Kidney (tissue), 14 donors: ENCODE results near the gene PML. TPM values are rescaled to one million over a fixed set of nuclear protein-coding genes. Genes with fewer than 3 reads are reported as not detected.

Experiments used
- DNase-seq, 5 donors: peaks; one replicate each; pipeline ENCODE4 v3.0.0-alpha.2; 2013 to 2020
- FAIRE-seq: peaks from 2 replicates; lab custom pipeline; 2012; peaks lifted over from hg19 to GRCh38; lab: Jason Lieb, UNC
- H3K27ac ChIP-seq, 2 donors: one replicate each; pipeline ENCODE4 v1.7.0; 2013; ENCODE audit warnings: low read depth in 2 of 2, low read length in 2 of 2, inconsistent platforms in 1 of 2
- H3K27me3 ChIP-seq: one replicate; pipeline ENCODE4 v1.7.1; 2013; ENCODE audit warnings: low read length, inconsistent platforms; ENCODE audit not compliant: control insufficient read depth, insufficient read depth
- H3K36me3 ChIP-seq, 3 donors: one replicate each; pipeline versions ENCODE4 v1.7.0 to v1.7.1; 2013; ENCODE audit warnings: low read length in 3 of 3, control low read depth in 1 of 3, inconsistent platforms in 1 of 3; ENCODE audit not compliant: insufficient read depth in 3 of 3, control insufficient read depth in 2 of 3
- H3K4me1 ChIP-seq, 3 donors: one replicate each; pipeline versions ENCODE4 v1.7.0 to v1.7.1; 2013; ENCODE audit warnings: low read length in 3 of 3, inconsistent platforms in 1 of 3, low read depth in 1 of 3; ENCODE audit not compliant: control insufficient read depth in 2 of 3, insufficient read depth in 2 of 3
- H3K4me3 ChIP-seq, 3 donors: one replicate each; pipeline versions ENCODE4 v1.7.0 to v1.8.1; 2013; ENCODE audit warnings: low read length in 3 of 3, control low read depth in 1 of 3, inconsistent platforms in 1 of 3
- H3K9ac ChIP-seq, 3 donors: one replicate each; pipeline versions ENCODE4 v1.7.0 to v1.7.1; 2013; ENCODE audit warnings: low read length in 3 of 3, control low read depth in 1 of 3, inconsistent platforms in 1 of 3
- H3K9me3 ChIP-seq, 3 donors: one replicate each; pipeline versions ENCODE4 v1.7.0 to v1.7.1; 2013; ENCODE audit warnings: low read length in 3 of 3, control low read depth in 1 of 3, inconsistent platforms in 1 of 3; ENCODE audit not compliant: control insufficient read depth in 2 of 3, insufficient read depth in 1 of 3
- CTCF ChIP-seq: IDR thresholded peaks from 3 replicates; pipeline ENCODE4 v1.5.1; 2012; ENCODE audit warnings: mild to moderate bottlenecking, moderate library complexity, borderline replicate concordance; ENCODE audit not compliant: insufficient read depth; ENCODE audit errors: extremely low read depth
- intact Hi-C: fragments of 100-400 bp; cut with DNase I; formaldehyde crosslinking; loops from one replicate; pipeline ENCODE4 v1.11.1; 2022
- polyA plus RNA-seq: library from polyadenylated mRNA; stranded (reverse); fragments of 350-450 nt; fragmentation: Illumina TruSeq; extraction: RNeasy Lipid Tissue Mini Kit (QIAGEN cat#74804); gene quantifications from one replicate; pipeline ENCODE4 v1.2.3, GENCODE V29; 2014; ENCODE audit warnings: low read depth, low replicate concordance; ENCODE audit not compliant: insufficient read depth
- total RNA-seq: library from RNA; stranded (reverse); fragmentation: NEBNext Ultra II Directional; extraction: Animal tissue kit (Norgen Biotek cat#: 25700); gene quantifications from one replicate; pipeline ENCODE4 v1.2.1, GENCODE V29; 2021
- donor health status: control.
- donor health status: control.
- donor health status: control.
- donor health status: control.
- donor health status: control.
- donor health status: DM: yes; HTN: yes; CAD: no.
- donor health status: Normal renal cell carcinoma (clear cell type).

The PML gene
- total and polyA plus RNA-seq, 2 donors from 2014 or later: 19.6 to 82.9 TPM

DNA sequence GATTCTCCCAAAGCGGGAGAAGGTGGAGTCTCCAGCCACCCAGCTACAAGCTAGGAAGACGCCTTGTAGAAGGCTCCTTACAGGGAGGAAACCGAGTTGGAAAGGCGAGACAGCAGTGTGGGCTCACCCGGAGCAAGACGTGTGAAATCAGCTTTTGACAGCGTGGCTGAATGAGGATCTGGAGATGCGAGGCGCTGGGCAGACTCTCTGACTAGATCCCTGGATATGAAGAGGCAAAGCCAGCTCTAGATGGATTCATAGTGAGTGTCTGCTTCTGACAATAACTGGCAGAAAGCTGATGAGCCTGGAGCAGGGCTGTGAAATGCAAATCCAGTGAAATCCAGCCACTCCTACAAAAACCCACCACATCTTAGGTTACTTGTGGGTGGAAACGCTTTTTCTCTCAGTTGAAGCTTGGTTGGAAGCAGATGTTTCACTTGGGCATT is 46.8 kb downstream of the PML start:
- Histone ChIP-seq H3K27ac (peak overlapping the region; percentile 68 to 81), H3K9ac (no peak overlapping the region), H3K36me3 (peaks cover 0 to 4% (median 2%) of the 10 kb centered on the region in 3 donors), H3K9me3 (no peaks in the 10 kb centered on the region), H3K27me3 (no peaks in the 10 kb centered on the region), H3K4me1 (peaks cover 0 to 13% (median 0%) of the 10 kb centered on the region in 3 donors), H3K4me3 (no peak overlapping the region)
- intact Hi-C loops: loop anchor here (10.0 kb wide), 1 partner anchor 57 kb away; no protein-coding TSS in a partner anchor
- FAIRE-seq: no peak
- peak in 2 of 5 donors; percentile 41 to 48 for DNase-seq
- no peak for TF ChIP-seq CTCF

DNA sequence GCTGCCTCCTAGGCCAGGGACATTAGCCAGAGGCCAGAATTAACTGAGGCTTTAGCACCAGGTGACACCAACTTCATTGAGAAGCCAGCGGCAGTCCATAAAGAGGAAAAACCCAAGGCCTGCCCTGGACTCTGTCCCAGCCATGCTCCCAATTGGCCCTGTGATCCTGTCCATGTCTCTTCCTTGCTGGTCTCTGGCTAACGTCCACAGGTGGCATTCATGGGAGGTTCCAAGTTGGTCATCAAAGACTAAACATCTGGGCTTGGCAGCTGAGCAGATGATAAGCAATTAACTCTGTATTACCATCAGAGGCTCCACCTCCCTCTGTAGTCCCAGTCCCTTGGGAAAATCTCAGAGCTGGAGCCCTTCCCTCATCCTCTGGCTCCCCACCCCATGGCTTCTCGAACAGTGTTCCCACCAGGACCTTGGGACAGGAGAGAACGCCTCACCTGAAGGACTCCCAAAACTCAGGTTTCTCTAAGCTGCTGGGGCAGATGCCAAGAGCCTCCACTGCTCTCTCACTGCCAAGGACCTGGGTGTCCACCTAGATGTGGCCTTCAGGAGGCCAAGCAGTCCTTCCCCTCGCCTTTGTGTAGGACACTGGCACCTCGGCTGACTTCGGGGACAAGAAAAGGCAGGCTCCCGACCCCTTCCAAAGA is 47.4 kb downstream of the PML start:
- DNase-seq (no peak), FAIRE-seq (no peak)
- H3K4me3 ChIP-seq: no peak overlapping the region
- H3K27me3 ChIP-seq: no peaks in the 10 kb centered on the region
- peaks cover 0 to 11% (median 0%) of the 10 kb centered on the region in 3 donors for H3K4me1 ChIP-seq
- H3K36me3 ChIP-seq: peaks cover 0 to 3% (median 2%) of the 10 kb centered on the region in 3 donors
- no peak for TF ChIP-seq CTCF
- H3K9me3 ChIP-seq: no peaks in the 10 kb centered on the region
- no peak overlapping the region for H3K9ac ChIP-seq
- intact Hi-C loops: loop anchor here (10.0 kb wide), 1 partner anchor 57 kb away; no protein-coding TSS in a partner anchor
- H3K27ac ChIP-seq: no peak overlapping the region

GRCh38 chr15:74042603-74043424 is 48.3 kb downstream of the PML start:
- FAIRE-seq (no peak), DNase-seq (no peak)
- Histone ChIP-seq H3K9ac (no peak overlapping the region), H3K27me3 (no peaks in the 10 kb centered on the region), H3K9me3 (no peaks in the 10 kb centered on the region), H3K27ac (no peak overlapping the region), H3K36me3 (peaks cover 0 to 3% (median 2%) of the 10 kb centered on the region in 3 donors), H3K4me1 (peaks cover 0 to 8% (median 0%) of the 10 kb centered on the region in 3 donors), H3K4me3 (no peak overlapping the region)
- intact Hi-C loops: loop anchor here (10.0 kb wide), 1 partner anchor 58 kb away; no protein-coding TSS in a partner anchor
- no peak for TF ChIP-seq CTCF
